Activated CD4-positive, alpha-beta T cell treated with anti-CD3 and anti-CD28 coated beads, Interleukin-2, amount 10 ng/mL, durations not matched to agents 7 days and 5 days (primary cell): Measurements from ENCODE around the gene KRT10. TPM values are rescaled to one million over a fixed set of nuclear protein-coding genes. Genes with fewer than 3 reads are reported as not detected.
"Not testable (repeated sequence)": the region's sequence is repeated elsewhere in the genome, so short reads cannot be mapped to it uniquely, and the experiment has no call there.

Experiments
- CTCF ChIA-PET: fragments of 350-600 bp; sonication (Branson Sonifier 250); formaldehyde crosslinking; loops from one replicate; lab custom pipeline; 2021; ENCODE audit warnings: antibody characterized with exemption; lab: Charles Lee
- POLR2A ChIA-PET: fragments of 350-600 bp; sonication (Branson Sonifier 250); formaldehyde crosslinking; loops from one replicate; lab custom pipeline; 2021; ENCODE audit warnings: antibody characterized with exemption; lab: Charles Lee
- DNase-seq: peaks from one replicate; pipeline ENCODE4 v3.0.0-alpha.2; 2020
- H3K27ac Mint-ChIP-seq: one replicate; pipeline ENCODE4 v1.8.0; 2021; ENCODE audit warnings: mild to moderate bottlenecking, moderate library complexity, mixed read lengths
- H3K27me3 Mint-ChIP-seq: one replicate; pipeline ENCODE4 v1.8.0; 2021; ENCODE audit warnings: mixed read lengths
- H3K36me3 Mint-ChIP-seq: one replicate; pipeline ENCODE4 v1.8.0; 2021; ENCODE audit warnings: low read depth, mixed read lengths
- H3K4me1 Mint-ChIP-seq: one replicate; pipeline ENCODE4 v1.8.0; 2021; ENCODE audit warnings: mixed read lengths
- H3K4me3 Mint-ChIP-seq: one replicate; pipeline ENCODE4 v1.8.0; 2021; ENCODE audit warnings: mild to moderate bottlenecking, moderate library complexity, mixed read lengths
- H3K9me3 Mint-ChIP-seq: one replicate; pipeline ENCODE4 v1.8.0; 2021; ENCODE audit warnings: mixed read lengths
- total RNA-seq, 2 experiments: library from RNA; stranded (reverse); gene quantifications; one replicate each; pipeline ENCODE4 v1.2.3, GENCODE V29; 2021

KRT10 gene
- total RNA-seq = 10 to 100 TPM; 21.0 to 22.9 TPM

DNA sequence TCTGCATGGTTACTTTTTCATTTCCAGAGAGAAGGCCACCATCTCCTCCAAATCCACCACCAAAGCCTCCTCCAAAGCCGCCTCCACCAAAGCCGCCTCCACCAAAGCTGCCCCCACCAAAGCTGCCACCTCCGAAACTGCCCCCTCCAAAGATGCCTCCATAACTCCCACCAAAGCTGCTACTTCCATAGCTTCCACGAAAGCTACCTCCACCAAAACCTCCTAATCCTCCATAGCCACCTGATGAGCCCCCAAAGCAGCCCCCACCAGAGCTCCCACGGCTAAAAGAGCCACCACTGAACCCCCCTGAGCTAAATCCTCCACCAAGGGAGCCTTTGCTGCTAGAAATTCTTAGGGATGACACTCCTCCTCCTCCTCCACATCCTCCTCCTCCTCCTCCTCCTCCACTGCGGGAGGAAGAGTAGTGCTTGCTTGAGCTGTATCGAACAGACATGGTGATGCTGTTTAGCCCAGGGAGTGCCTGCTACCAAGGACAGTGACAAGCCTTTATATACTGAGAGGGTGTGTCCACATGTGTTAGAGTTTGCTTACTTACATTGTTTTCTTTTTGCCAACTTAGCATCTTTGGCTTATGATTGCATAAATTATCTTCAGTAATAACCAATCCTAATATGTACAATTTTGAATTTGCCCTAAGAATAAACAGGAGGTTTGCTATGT, at the start of gene KRT10:
Gene KRT10, minus strand, starts transcription at position 483 of the 681 bp plus-strand sequence. Its CDS starts 29 bp downstream, at position 454.
- CTCF ChIA-PET = no interaction called here
- Mint-ChIP-seq H3K4me3 (no peak within 1 kb of the TSS), H3K9me3 (peaks cover 5% of the 10 kb centered on the region), H3K4me1 (peaks cover 41% of the 10 kb centered on the region), H3K27ac (no peak within 1 kb of the TSS), H3K36me3 (peaks cover 33% of the 10 kb centered on the region), H3K27me3 (no peaks in the 10 kb centered on the region)
- DNase-seq = no peak
- POLR2A ChIA-PET = no interaction called here

DNA sequence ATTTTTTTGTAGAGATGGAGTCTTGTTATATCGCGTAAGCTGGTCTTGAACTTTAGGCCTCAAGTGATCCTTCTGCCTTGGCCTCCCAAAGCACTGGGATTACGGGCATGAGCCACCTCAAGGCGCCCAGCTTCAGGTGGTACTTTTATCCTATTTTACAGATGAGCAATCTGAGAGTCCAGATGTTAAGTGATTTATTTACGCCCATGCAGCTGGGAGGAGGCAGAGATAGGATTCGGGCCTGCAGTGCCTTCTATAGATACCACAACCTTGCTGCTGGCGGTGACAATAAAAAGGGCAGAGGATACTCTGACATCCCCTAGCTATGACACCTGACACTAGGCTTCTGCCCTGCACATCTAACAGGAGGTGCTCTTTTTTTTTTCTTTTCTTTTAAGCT, 48.9 kb upstream of the KRT10 start:
- ChIA-PET CTCF (interaction anchor here (0.6 to 1.3 kb wide), 3 partner anchors 14 to 791 kb away, joined by 3 to 5 read pairs (median 4); partner anchors contain the start of gene KRT20), POLR2A (no interaction called here)
- H3K9me3 Mint-ChIP-seq = no peaks in the 10 kb centered on the region
- no peaks in the 10 kb centered on the region for H3K36me3 Mint-ChIP-seq
- peaks cover 40% of the 10 kb centered on the region for H3K27me3 Mint-ChIP-seq
- H3K4me1 Mint-ChIP-seq = no peaks in the 10 kb centered on the region
- H3K4me3 Mint-ChIP-seq = no peak overlapping the region
- no peak overlapping the region for H3K27ac Mint-ChIP-seq
- no peak for DNase-seq

DNA sequence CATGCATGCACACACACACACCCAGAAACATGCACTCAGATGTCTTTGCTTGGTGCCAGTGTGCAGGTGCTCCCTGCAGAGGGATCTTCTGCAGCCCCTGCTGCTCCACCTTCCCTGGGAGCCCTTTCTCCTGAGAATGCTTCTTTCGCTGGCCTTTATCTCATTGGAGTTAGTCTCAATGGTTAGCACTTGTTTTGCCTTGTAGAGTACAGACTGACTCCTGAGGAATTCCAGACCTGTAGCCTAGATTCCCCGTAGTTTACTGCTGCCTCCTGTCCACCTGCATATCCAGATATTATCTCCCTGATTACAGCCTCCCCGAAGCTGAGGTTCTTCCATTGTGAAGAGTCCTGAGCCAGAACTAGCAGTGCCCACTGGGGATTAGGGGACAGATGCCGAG, 47.7 kb upstream of the KRT10 start:
- H3K27me3 Mint-ChIP-seq = peaks cover 40% of the 10 kb centered on the region
- H3K4me1 Mint-ChIP-seq = no peaks in the 10 kb centered on the region
- no peak for DNase-seq
- no peaks in the 10 kb centered on the region for H3K9me3 Mint-ChIP-seq
- H3K4me3 Mint-ChIP-seq = no peak overlapping the region
- POLR2A ChIA-PET = no interaction called here
- H3K27ac Mint-ChIP-seq = no peak overlapping the region
- CTCF ChIA-PET = no interaction called here
- no peaks in the 10 kb centered on the region for H3K36me3 Mint-ChIP-seq

DNA sequence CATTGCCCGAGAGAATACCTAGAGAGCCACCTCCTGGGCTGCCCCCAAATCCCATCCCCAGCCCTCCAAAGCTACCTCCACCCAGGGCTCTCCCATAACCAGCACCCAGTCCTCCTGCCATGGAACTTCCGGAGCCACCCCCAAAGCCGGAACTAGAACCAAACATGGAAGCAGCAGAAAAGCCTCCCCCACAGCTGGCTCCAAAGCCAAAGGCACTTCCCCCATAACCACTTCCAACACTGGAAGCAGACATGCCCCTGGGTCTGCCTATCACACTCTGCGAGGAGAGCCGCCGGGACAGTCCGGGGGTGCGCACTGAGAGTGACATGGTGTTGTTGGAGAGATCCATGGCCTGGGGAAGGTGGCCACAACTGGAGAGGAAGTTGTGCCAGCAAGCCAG, 44.4 kb upstream of the KRT10 start, which contains the start of gene KRT12:
Gene KRT12, minus strand, starts transcription at position 386 of the 400 bp plus-strand sequence. Its CDS starts 37 bp downstream, at position 349.
- H3K27ac Mint-ChIP-seq = no peak within 1 kb of the TSS
- ChIA-PET POLR2A (no interaction called here), CTCF (interaction anchor here (1.2 kb wide), 1 partner anchor 782 kb away, joined by 3 read pairs; no protein-coding TSS in a partner anchor)
- H3K9me3 Mint-ChIP-seq = no peaks in the 10 kb centered on the region
- no peak within 1 kb of the TSS for H3K4me3 Mint-ChIP-seq
- H3K4me1 Mint-ChIP-seq = no peaks in the 10 kb centered on the region
- peaks cover 24% of the 10 kb centered on the region for H3K27me3 Mint-ChIP-seq
- no peak for DNase-seq
- no peaks in the 10 kb centered on the region for H3K36me3 Mint-ChIP-seq

DNA sequence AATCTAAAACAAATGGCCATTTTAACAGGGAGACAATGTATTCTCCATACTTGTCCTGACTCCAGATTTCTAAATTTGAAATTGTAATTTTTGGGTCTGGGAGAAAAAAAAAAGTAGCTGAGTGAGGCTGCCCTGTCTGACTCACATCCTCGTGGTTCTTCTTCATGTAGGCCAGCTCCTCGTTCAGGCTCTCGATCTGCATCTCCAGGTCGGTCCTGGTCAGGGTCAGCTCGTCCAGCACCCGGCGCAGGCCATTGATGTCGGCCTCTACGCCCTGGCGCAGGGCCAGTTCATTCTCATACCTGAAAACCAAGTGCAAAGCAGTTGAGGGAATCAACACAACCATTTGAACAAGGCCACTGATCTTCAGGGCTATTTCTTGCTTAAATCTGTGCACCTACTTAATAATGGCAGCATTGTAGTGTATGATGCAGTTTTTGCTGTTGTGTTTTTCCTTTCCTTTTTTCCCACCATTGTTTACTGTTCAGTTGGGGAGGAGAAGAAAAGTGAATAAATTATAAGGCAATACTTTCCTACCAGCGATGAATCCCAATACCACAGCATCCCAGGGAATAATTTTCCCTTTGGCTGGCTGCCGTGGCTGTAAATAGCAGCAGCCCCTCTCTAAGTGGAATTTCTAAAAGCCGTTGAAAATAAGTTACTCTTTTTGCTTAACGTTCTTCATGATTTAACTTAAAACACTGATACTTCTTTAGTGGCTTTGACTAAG, 42.4 kb upstream of the KRT10 start:
- DNase-seq = no peak
- H3K27me3 Mint-ChIP-seq = peaks cover 19% of the 10 kb centered on the region
- no peaks in the 10 kb centered on the region for H3K9me3 Mint-ChIP-seq
- ChIA-PET CTCF (interaction anchor here (0.6 to 0.9 kb wide), 2 partner anchors 89 to 510 kb away, joined by 3 read pairs; no protein-coding TSS in a partner anchor), POLR2A (no interaction called here)
- H3K27ac Mint-ChIP-seq = no peak overlapping the region
- H3K36me3 Mint-ChIP-seq = no peaks in the 10 kb centered on the region
- no peak overlapping the region for H3K4me3 Mint-ChIP-seq
- H3K4me1 Mint-ChIP-seq = no peaks in the 10 kb centered on the region

DNA sequence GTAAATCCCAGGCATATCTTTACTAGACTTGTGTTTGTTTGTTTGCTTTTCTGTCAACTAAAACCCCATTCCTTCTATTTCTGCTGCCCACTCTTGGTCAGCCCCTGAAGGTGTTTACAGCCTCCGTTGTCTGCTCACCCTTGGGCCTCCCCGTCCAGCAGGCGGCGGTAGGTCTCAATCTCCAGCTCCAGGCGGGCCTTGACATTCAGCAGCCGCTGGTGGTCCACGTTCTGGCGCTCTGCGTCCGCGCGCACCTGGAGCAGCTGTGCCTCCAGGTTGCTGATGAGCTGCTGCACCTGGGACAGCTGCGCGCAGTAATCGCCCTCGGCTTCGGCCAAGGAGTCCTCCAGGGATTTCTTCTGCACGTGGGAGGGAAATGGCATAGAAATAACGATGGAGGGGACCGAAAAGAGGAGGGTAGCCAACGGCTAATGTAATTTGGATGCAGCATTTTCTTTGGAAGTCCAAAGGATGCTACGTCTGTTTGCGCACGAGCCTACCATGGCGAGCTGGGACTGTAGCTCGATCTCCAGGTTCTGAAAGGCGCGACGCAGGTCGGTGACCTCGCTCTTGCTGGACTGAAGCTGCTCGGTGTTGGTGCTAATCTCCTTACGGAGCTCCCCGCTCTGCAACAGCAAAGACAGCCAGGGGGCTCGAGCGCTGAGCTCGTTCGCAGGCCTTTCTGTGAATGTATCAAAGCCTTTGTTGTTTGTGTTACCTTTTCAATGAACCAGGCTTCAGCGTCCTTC, 40.7 kb upstream of the KRT10 start:
- H3K27me3 Mint-ChIP-seq = peaks cover 16% of the 10 kb centered on the region
- ChIA-PET CTCF (no interaction called here), POLR2A (no interaction called here)
- no peaks in the 10 kb centered on the region for H3K4me1 Mint-ChIP-seq
- H3K27ac Mint-ChIP-seq = no peak overlapping the region
- H3K36me3 Mint-ChIP-seq = no peaks in the 10 kb centered on the region
- no peaks in the 10 kb centered on the region for H3K9me3 Mint-ChIP-seq
- H3K4me3 Mint-ChIP-seq = no peak overlapping the region
- DNase-seq = peak; percentile 8

DNA sequence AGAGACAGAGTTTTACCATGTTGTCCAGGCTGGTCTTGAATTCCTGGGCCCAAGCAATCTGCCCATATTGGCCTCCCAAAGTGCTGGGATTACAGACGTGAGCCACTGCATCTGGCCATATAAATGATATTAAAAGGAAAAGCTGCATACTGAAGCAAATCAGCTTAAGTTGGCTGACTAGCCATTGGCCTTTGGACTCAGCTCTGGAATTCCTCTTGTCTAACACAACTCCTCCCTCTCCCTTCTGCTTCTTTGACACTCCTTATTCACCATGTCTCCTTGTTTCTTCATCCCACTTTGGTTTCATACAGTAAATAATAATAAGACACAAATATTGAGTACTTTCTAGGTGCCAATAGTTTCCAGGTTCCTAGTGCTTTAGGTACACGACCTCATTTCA, 37.1 kb upstream of the KRT10 start:
- H3K27me3 Mint-ChIP-seq = peaks cover 7% of the 10 kb centered on the region
- no peak overlapping the region for H3K27ac Mint-ChIP-seq
- H3K4me3 Mint-ChIP-seq = no peak overlapping the region
- DNase-seq = no peak
- ChIA-PET POLR2A (no interaction called here), CTCF (interaction anchor here (1.0 to 1.6 kb wide), 2 partner anchors 213 to 808 kb away, joined by 3 read pairs; no protein-coding TSS in a partner anchor)
- peaks cover 2% of the 10 kb centered on the region for H3K4me1 Mint-ChIP-seq
- no peaks in the 10 kb centered on the region for H3K36me3 Mint-ChIP-seq
- H3K9me3 Mint-ChIP-seq = no peaks in the 10 kb centered on the region

DNA sequence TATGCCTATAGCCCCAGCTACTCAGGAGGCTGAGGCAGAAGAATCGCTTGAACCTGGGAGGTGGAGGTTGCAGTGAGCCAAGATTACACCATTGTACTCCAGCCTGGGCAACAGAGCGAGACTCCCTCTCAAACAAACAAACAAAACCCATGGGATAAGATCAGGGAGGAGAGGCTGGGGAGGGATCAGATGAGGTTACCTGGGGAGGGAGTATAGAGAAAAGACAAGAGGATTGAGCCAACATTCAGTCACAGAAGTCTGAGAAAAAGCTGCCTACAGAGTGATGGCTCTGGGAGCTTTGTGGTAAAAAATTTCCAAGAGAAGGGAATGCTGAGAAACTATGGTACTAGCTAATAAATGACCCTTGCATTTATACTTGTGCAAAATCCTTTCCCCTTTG, 36.3 kb upstream of the KRT10 start:
- CTCF ChIA-PET = interaction anchor here (1.0 to 2.4 kb wide), 3 partner anchors 212 to 809 kb away, joined by 3 to 5 read pairs (median 3); no protein-coding TSS in a partner anchor
- H3K4me1 Mint-ChIP-seq, H3K9me3 Mint-ChIP-seq, DNase-seq, H3K27ac Mint-ChIP-seq, POLR2A ChIA-PET, H3K36me3 Mint-ChIP-seq, H3K4me3 Mint-ChIP-seq: not testable (repeated sequence)
- H3K27me3 Mint-ChIP-seq = peaks cover 12% of the 10 kb centered on the region

DNA sequence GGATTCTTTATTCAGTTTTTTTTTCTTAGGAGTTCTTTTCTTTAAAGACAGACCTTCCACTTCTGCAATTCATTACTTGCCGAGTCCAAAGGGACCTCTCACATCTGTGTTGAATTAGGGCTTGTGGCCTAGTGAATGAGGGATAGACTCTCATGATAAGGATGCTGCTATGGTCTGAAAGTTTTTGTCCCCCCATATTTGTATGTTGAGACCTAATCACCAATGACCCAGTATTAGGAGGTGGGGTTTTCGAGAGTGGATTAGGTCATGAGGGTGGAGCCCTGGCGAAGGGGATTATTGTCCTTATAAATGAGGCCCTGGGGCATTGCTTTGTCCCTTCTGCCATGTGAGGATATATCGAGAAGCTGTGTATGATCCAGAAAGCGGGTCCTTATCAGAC, 35.1 kb upstream of the KRT10 start:
- H3K27ac Mint-ChIP-seq = no peak overlapping the region
- CTCF ChIA-PET = interaction anchor here (0.6 to 2.4 kb wide), 4 partner anchors 200 to 805 kb away, joined by 4 to 6 read pairs (median 5); no protein-coding TSS in a partner anchor
- POLR2A ChIA-PET = no interaction called here
- H3K4me1 Mint-ChIP-seq = peaks cover 2% of the 10 kb centered on the region
- H3K36me3 Mint-ChIP-seq = no peaks in the 10 kb centered on the region
- no peak for DNase-seq
- no peak overlapping the region for H3K4me3 Mint-ChIP-seq
- no peaks in the 10 kb centered on the region for H3K9me3 Mint-ChIP-seq
- H3K27me3 Mint-ChIP-seq = peaks cover 20% of the 10 kb centered on the region

DNA sequence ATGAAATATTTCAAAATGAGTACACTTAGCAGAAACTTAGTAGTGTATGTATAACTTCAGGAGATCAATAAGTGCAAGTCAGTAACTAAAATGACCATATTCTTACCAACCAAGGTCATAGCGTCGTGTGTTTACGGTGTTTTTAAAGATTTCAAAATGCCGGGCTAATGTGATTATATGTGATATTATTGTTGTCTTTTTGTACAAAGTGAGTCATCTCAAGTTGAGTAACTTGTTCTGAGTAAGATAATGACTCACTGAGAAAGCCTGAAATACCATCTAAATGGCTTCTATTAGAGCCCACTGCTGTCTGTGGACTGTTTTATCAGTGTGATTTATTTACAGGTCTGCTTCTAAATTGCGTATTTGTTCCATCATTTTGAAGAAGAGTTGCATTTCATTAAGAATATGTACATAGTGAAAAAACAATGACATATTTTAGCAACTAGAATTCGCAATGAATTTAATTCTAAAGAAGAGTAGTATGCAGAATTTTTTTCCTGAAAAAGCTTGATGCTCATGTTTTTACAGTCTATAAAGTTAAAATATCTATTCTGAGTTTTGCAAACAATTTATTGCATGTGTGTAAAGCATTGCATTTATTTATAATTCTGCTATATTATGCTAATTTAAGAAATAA, 31.9 kb upstream of the KRT10 start:
- no peaks in the 10 kb centered on the region for H3K36me3 Mint-ChIP-seq
- CTCF ChIA-PET = no interaction called here
- H3K27ac Mint-ChIP-seq = no peak overlapping the region
- peaks cover 23% of the 10 kb centered on the region for H3K27me3 Mint-ChIP-seq
- no peak for DNase-seq
- POLR2A ChIA-PET = no interaction called here
- peaks cover 2% of the 10 kb centered on the region for H3K4me1 Mint-ChIP-seq
- no peaks in the 10 kb centered on the region for H3K9me3 Mint-ChIP-seq
- no peak overlapping the region for H3K4me3 Mint-ChIP-seq

DNA sequence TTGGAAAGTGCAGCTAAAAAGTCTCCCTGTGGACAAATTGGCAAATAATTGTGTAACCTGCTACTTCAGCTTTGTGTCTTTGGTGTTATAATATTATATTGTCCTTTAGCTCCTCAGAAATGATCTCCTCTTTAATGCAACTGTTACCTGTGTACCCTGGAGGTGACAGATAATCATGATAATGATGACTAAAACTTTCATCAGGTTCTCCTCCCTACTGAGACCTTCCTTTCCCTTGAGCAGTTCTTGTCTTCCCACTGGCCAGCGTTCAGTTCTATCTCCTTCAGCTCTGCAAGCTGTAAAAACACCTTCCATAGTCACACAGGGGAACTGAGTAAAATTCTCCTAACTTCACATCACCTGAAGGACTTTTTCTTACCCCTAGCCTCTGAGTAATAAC, 29.9 kb upstream of the KRT10 start:
- no peak overlapping the region for H3K4me3 Mint-ChIP-seq
- H3K36me3 Mint-ChIP-seq = no peaks in the 10 kb centered on the region
- POLR2A ChIA-PET = interaction anchor here (0.6 kb wide), 1 partner anchor 34 kb away, joined by 5 read pairs; no protein-coding TSS in a partner anchor
- no peak overlapping the region for H3K27ac Mint-ChIP-seq
- DNase-seq = no peak
- H3K27me3 Mint-ChIP-seq = peaks cover 32% of the 10 kb centered on the region
- CTCF ChIA-PET = interaction anchor here (0.8 kb wide), 1 partner anchor 9 kb away, joined by 4 read pairs; no protein-coding TSS in a partner anchor
- no peaks in the 10 kb centered on the region for H3K9me3 Mint-ChIP-seq
- H3K4me1 Mint-ChIP-seq = peaks cover 2% of the 10 kb centered on the region

DNA sequence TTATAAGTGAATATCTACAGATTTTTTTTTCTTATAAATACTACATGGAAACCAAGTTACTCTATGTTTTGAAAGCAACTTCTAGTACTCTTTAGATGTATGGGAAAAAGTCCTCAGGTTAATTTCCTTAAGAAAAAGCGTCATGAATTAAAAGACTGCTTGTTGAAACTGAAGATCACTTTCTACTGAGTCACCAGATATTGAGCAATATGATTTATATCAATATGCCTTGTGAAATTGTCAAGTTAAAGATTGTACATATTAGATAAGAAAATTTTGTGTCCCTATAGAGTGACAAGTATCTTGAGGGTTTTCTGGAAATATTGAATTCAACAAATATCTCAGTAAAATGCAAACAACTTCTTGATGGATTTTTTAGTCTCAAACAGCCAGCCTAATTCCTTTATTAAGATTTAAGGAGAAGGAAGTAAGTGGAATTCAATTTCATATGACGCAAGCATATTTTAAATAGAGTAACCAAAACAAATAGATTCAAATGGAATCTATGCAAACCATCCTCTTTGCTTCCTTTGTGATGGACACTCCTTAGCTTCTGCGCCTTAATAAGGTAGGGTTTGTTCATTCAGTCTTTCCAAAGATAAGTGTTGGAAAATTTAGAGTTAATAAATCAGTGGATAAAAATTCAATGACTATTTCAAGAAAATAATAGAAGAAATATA, 28.0 kb upstream of the KRT10 start:
- ChIA-PET POLR2A (no interaction called here), CTCF (no interaction called here)
- peaks cover 42% of the 10 kb centered on the region for H3K27me3 Mint-ChIP-seq
- no peaks in the 10 kb centered on the region for H3K4me1 Mint-ChIP-seq
- no peak for DNase-seq
- no peak overlapping the region for H3K27ac Mint-ChIP-seq
- H3K36me3 Mint-ChIP-seq = no peaks in the 10 kb centered on the region
- no peaks in the 10 kb centered on the region for H3K9me3 Mint-ChIP-seq
- H3K4me3 Mint-ChIP-seq = no peak overlapping the region
